ENCODE results near the gene ULK2.

The ULK2 gene

GRCh38 chr17:19757536-19758180 is 110.1 kb downstream of the ULK2 start:
- DNase-seq (ENCODE audit: extremely low spot score), result no peak
- ChIA-PET CTCF (interaction anchor here (1.5 kb wide), 1 partner anchor 9 kb away, joined by 5 read pairs; no protein-coding TSS in a partner anchor), POLR2A (interaction anchor here (0.9 to 7.2 kb wide), 3 partner anchors 12 to 110 kb away, joined by 3 to 46 read pairs (median 3); partner anchors contain the start of gene ALDH3A2)
- TF ChIP-seq ARNT (IDR thresholded peaks at IDR 0.05) (no peak), PKNOX1 (IDR thresholded peaks at IDR 0.05) (no peak), HDGF (IDR thresholded peaks at IDR 0.05; ENCODE audit: borderline replicate concordance) (no peak), NFRKB (IDR thresholded peaks at IDR 0.05) (no peak), SUZ12 (IDR thresholded peaks at IDR 0.05) (no peak)

DNA sequence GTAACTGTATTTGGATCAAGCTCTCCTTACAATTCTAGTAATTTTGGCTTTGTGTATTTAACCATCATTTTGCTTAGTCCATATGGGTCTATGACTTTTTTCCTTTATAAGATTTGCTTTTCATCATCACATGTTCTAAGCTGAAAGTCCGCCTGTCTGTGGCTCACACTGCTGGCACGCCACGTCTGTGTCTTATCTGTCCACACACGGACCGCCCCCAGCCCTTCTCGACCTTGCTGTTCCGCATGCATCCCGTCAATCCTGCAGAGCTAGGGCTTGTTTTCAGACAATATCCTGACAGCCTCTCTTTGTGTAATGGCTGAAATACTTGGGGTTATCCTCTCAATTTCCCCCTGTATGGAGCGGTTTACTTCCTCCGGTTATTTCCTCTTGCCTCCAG is 111.2 kb downstream of the ULK2 start:
- TF ChIP-seq HDGF (IDR thresholded peaks at IDR 0.05; ENCODE audit: borderline replicate concordance) (no peak), ELF4 (IDR thresholded peaks at IDR 0.05) (no peak), CTBP1 (IDR thresholded peaks at IDR 0.05; ENCODE audit: borderline replicate concordance) (no peak), SP1 (IDR thresholded peaks at IDR 0.05) (no peak), FOXK2 (IDR thresholded peaks at IDR 0.05) (no peak), FOXA1 (IDR thresholded peaks at IDR 0.05) (no peak), PKNOX1 (IDR thresholded peaks at IDR 0.05) (no peak), TARDBP (IDR thresholded peaks at IDR 0.05) (no peak), SUZ12 (IDR thresholded peaks at IDR 0.05) (no peak)
- POLR2A ChIA-PET, result interaction anchor here (0.7 to 1.9 kb wide), 2 partner anchors 12 to 108 kb away, joined by 3 to 6 read pairs; partner anchors contain the start of gene ALDH3A2
- CTCF ChIA-PET, result interaction anchor here (0.8 to 1.0 kb wide), 2 partner anchors 8 to 12 kb away, joined by 3 to 4 read pairs; no protein-coding TSS in a partner anchor
- no peak for DNase-seq (ENCODE audit: extremely low spot score)

GRCh38 chr17:19755821-19756510 is 111.8 kb downstream of the ULK2 start:
- POLR2A ChIA-PET, result interaction anchor here (0.7 to 1.9 kb wide), 2 partner anchors 11 to 107 kb away, joined by 3 to 6 read pairs; partner anchors contain the start of gene ALDH3A2
- CTCF ChIA-PET, result interaction anchor here (0.8 to 1.5 kb wide), 3 partner anchors 8 to 11 kb away, joined by 3 to 7 read pairs (median 4); no protein-coding TSS in a partner anchor
- TF ChIP-seq BHLHE40 (IDR thresholded peaks at IDR 0.05; ENCODE audit: borderline replicate concordance) (no peak), SP1 (IDR thresholded peaks at IDR 0.05) (no peak), FOXK2 (IDR thresholded peaks at IDR 0.05) (no peak), CTBP1 (IDR thresholded peaks at IDR 0.05; ENCODE audit: borderline replicate concordance) (no peak), ARNT (IDR thresholded peaks at IDR 0.05) (no peak), FOXM1 (IDR thresholded peaks at IDR 0.05; ENCODE audit: borderline replicate concordance) (no peak), FOXA1 (IDR thresholded peaks at IDR 0.05) (no peak), HDGF (IDR thresholded peaks at IDR 0.05; ENCODE audit: borderline replicate concordance) (no peak), NFRKB (IDR thresholded peaks at IDR 0.05) (no peak), ELF4 (IDR thresholded peaks at IDR 0.05) (no peak), SUZ12 (IDR thresholded peaks at IDR 0.05) (no peak), TARDBP (IDR thresholded peaks at IDR 0.05) (no peak), ZNF384 (IDR thresholded peaks at IDR 0.05) (no peak), L3MBTL2 (conservative IDR thresholded peaks at IDR 0.05) (no peak), LEF1 (IDR thresholded peaks at IDR 0.05; ENCODE audit: borderline replicate concordance) (no peak), PKNOX1 (IDR thresholded peaks at IDR 0.05) (no peak)
- DNase-seq (ENCODE audit: extremely low spot score), result no peak

- DNase-seq (ENCODE audit: extremely low spot score), result no peak
- ChIA-PET CTCF (interaction anchor here (0.8 to 1.5 kb wide), 2 partner anchors 9 to 11 kb away, joined by 3 to 7 read pairs; no protein-coding TSS in a partner anchor), POLR2A (interaction anchor here (0.8 to 1.9 kb wide), 2 partner anchors 11 to 107 kb away, joined by 3 to 6 read pairs; partner anchors contain the start of gene ALDH3A2)
- TF ChIP-seq LEF1 (IDR thresholded peaks at IDR 0.05; ENCODE audit: borderline replicate concordance), result no peak
- TF ChIP-seq CTBP1 (IDR thresholded peaks at IDR 0.05; ENCODE audit: borderline replicate concordance), result no peak
- TF ChIP-seq SP1 (IDR thresholded peaks at IDR 0.05), result no peak
Observed at GRCh38 chr17:19755392-19755791, 112.3 kb downstream of the ULK2 start.

GRCh38 chr17:19753661-19754463 is 113.9 kb downstream of the ULK2 start:
- TF ChIP-seq TARDBP (IDR thresholded peaks at IDR 0.05) (no peak), SP1 (IDR thresholded peaks at IDR 0.05) (no peak), L3MBTL2 (conservative IDR thresholded peaks at IDR 0.05) (no peak), PKNOX1 (IDR thresholded peaks at IDR 0.05) (no peak), SUZ12 (IDR thresholded peaks at IDR 0.05) (no peak), LEF1 (IDR thresholded peaks at IDR 0.05; ENCODE audit: borderline replicate concordance) (no peak), ELF4 (IDR thresholded peaks at IDR 0.05) (no peak), ZNF384 (IDR thresholded peaks at IDR 0.05) (no peak), CTBP1 (IDR thresholded peaks at IDR 0.05; ENCODE audit: borderline replicate concordance) (no peak), NFRKB (IDR thresholded peaks at IDR 0.05) (no peak)
- ChIA-PET CTCF (interaction anchor here (0.7 to 2.6 kb wide), 4 partner anchors 9 to 13 kb away, joined by 3 to 22 read pairs (median 5); no protein-coding TSS in a partner anchor), POLR2A (interaction anchor here (1.2 to 1.5 kb wide), 3 partner anchors 9 to 106 kb away, joined by 3 to 8 read pairs (median 4); partner anchors contain the start of gene ALDH3A2)
- no peak for DNase-seq (ENCODE audit: extremely low spot score)

Data from HEK293T (cell line).